HuH-7.5 (cell line): ENCODE data around the gene VAV2.

Experiments used
- DNase-seq: peaks from one replicate; pipeline ENCODE4 v3.0.0; 2011; ENCODE audit warnings: low spot score

VAV2 gene

DNA sequence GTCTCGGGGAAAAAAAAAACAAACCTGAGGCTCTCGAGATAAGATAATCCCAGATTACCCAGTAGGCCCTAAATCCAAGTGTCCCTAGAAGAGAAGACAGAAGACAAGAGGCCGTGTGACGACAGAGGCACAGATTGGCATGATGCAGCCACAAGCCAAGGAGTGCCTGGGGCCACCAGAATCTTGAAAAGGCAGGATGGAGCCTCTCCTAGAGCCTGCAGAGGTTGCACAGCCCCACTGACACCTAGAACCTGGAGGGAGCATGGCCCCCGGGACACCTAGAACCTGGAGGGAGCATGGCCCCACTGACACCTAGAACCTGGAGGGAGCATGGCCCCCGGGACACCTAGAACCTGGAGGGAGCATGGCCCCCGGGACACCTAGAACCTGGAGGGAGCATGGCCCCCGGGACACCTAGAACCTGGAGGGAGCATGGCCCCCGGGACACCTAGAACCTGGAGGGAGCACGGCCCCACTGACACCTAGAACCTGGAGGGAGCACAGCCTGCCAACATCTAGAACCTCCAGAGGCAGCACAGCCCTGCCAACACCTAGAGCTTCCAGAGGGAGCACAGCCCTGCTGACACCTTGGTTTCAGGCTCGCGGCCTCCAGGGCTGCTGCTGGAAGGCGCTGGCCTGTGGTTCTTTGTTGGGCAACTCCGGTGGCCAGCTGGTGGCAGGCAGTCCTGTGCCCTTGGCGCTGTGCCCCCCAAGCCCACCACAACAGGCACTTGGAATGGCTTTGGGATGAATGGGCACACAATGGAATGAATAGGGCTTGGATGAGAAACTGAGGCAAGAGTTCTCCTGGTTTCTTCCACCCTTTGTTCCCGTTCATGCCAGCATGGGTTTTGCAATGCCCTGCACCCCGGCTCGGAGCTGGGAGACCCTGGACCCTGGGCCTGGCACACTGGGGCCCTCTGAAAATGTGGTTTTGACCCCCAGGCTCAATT lies 39.2 kb downstream of the VAV2 start:
- no peak for DNase-seq

DNA sequence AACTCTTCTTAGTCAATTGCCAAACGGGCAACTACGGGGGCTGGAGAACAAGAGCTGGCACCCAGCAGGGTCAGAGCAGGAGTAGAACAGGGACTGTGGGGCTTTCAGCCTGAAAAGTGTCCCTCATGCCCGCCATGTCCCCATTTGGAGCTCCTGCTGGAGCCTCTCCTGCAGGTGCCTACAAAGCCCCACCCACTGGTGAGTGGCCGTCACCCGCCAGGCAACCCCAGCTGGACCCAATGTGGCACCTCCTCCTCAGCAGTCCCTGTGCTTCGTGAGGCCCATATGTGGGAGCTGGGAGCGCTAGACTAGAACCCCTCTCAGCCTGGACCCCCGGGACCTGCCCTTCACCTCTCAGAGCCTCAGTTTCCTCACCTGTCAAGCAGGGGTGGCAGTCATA lies 40.9 kb downstream of the VAV2 start:
- no peak for DNase-seq

DNA sequence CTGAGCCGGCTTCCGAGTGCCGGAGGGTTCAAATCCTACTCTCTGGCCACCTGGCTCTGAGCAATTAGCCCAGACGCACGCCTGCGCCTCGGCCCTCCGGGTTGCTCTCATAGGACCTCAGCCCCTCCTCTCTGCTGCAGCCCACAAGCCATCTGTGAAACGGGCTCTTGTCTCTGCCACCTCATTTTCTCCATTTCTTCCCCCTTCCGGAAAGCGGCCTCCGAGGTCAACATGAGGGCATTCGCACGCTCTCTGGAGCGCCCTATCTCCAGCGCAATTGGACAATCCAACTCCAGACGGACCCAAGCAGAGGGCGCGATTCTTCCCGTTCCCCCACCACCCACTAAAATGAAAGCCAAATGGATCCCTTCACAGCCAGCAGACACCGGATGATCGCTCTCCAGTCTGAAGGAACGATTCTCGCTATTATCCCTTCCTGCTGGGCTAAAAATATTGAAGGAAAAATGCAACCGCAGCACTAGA lies 41.5 kb downstream of the VAV2 start:
- no peak for DNase-seq

DNA sequence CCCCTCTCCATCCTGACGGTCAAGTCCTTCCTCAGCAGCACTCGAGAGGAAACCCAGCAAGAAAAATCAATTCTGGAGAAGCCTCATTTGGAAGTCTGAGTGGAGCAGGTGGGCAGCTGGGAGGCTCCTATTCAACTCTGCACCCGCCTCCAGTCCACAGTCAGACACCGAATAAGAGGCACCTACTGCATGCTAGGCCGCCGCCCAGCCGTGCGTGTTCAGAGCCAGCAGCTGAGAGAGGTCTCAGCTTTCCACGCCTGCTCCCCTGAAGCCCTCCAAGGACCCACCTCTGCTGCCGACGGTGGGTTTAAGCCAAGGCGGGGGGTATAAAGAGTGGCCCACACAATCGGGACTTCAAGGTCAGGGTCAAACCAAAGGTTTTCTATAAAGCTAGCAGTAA lies 41.9 kb downstream of the VAV2 start:
- DNase-seq, result no peak

DNA sequence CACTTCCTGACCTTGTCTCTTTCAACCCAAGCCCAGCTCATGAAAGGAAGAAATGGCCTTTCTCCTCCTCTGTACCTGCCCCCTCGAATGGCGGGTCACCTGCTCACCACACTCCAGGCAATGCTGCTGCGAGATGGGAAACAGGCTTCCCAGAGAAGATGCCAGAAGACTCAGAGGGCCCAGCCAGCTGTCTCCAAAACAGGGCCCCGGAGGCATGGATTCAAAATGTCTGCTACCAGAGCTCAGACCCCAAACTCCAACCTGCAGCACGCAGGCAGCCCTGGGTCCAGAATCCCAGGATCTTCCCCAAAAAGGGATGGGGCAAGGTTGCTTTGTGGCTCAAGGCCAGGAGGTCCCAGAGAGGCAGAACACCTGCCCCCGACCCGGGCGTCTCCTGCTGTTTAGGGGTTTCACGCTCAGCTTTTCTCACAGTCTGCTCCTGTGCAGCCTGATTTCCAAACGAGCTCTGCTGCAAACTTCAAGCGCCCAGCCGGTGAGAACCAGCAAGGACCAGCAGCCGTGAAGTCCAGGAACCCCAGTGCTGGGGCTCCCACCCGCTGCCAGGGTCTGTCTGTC lies 42.5 kb downstream of the VAV2 start:
- DNase-seq, result no peak

DNA sequence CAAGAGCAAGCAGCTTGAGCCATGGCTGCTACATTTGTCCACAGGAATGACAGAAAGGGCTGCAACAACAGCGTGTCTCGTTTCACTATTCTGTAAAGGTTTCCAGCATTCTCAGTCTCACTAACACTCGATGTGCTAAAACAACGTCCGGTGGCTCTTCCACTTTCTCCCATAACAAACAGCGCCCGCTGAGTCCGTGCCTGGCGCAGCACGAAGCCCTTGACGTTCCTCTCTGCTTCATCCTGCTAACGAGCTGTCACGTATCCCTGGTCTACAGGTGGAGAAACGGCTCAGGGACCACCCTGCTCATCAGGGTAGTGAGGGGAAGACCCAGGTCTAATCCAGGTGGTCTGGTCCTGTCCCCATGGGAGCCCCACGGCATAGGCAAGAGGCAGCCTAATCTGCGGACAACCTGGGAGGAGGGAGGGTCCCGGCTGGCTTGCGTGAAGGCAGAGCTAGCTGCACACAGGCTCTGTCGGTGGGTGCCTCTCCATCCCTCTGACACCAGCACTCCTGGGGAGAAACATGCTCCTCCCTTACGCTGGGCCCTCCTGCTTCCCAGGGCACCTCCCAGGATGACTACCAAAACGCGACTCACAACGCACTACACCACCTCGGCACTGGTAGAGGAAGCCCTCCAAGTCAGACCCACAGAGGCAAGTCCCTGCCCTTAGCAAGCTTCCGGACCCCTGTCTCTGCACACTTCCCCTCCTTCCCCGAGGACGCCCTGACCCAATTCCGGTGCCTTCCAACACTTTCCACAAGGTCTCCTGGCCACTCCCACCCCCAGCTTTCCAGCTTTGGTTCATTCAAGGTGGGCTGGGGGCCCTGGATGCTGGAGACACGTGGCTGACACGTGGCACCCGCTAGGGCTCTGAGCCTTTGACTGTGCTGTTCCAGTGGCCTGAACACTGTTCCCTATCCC lies 43.3 kb downstream of the VAV2 start:
- no peak for DNase-seq

DNA sequence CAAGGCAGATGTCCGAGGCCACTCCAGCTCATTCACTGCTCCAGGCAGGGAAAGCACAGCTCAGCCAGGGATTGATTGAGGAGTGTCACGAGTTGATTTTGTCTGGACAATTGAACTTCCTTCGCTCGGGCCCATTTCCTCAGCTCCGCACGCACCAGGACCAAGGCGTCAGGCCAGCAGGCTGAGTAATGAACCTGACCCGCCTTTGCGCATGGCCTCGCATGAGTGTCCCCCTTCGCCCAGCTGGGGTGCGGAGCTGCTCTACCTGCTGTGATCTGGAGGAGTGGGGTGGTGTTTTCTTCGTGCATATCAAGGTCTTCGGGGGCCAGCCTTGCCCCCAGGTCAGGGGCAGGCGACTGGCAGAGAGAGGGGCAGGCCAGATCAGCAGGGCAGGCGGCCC lies 44.0 kb downstream of the VAV2 start:
- DNase-seq, result no peak

DNA sequence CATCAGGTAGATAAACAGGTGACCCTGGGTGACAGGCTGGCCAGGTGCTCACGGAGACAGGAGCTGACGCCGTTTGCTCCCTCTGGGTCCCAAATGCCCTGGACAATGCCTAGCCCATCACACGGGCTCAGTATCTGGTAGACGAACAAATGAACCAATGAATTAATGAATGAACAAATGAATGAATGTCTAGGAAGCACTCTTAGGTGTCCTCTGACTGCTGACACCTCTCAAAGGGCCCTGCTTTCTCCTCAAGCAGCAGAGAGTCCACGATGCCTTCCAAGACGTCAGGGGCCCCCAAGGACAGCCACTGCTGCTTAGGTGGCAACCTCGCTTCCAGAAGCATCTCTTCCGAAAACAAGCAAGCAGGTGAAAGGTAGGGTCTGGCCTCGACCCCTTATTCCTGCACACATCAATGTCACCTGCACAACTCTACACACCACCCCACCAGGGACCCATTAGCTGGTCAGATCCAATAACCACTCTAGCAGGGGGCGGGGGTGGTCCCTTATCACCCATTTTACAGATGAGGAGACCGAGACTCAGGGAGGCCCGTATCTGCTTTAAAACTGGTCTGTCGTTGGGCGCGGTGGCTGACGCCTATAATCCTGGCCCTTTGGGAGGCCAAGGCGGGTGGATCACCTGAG lies 45.2 kb downstream of the VAV2 start:
- no peak for DNase-seq

DNA sequence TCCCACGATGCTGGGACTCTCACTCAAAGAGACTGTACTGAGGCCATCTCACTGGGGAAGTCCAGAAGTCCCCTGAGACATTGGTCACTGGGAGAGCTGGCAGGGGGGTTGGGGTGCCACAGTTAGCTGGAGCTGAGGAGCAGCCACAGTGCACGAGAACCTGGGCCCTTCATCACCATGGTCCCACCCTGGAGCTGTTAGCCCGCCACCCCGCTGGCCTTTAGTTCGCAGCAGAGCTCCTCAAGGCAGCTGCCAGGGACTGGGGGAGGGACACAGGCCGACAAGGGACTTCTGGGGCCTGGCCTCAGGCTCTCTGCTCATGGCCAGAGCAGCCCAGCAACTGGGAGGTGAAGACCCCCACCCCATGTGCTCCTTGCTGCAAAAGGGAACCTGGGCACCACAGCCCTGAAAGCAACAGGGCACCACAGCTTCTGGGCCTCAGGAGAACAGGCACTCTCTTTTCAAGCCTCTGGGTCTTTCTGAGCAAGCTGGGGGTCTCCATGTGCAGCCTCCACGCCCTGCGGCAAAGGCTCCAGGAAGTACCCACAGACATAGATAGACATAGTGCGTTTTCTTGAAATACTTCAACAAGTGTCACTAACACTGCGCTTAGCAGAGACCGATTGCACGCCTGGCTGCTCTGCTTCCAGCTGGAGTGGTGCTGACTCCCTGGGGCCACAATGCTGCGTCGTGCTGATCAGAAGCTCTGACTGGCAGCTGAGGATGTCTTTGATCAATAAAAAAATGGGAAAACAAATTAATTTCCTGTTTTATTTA lies 46.0 kb downstream of the VAV2 start:
- no peak for DNase-seq

DNA sequence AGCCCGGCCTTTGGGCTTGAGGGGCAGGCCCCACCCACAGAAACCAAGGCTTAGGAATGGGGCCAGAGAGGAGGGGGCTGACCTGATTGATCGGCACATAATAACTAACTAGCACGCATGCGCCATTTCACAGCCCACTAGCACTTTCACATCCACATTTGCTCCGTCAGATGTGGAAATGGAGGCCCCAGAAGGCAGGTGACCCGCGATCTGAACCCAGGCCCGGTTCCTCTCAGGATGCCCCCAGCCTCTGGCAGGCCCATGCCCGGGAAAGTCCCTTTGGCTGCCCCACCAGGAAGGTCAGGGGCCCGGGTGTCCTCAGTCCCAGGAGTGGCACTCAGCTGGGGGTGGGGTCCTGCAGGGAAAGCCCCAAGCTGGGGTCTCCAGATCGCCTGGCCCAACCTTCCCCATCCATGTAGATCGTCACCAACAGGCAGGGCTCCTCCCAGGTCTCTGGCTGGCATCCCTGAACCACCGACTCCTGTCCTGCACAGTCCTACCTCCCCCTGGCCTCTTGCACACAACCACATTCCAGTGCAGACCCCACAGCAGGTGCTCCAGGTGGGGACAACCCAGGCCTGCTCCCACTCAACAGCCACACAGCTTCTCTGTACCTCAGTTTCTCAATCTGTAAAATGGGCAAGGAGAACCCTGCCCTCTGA lies 46.7 kb downstream of the VAV2 start:
- DNase-seq, result no peak

DNA sequence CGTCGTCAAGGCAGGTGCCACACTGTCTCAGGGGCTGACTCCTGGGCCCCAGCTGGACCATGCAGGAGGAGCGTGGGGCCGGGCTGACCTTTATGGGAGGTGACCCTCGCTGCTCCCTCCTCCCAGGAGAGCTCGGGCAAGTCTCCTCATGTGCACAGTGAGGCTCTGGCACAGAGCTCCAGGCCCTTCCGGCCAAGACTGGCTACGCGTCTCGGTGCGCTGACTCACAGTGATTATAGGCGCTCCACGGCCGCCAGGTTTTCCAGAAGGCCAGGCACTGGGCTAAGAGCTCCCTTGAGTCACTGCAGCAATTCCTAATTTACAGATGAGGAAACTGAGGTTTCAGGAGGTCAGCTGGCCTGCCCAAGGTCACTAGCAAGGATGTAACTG lies 47.4 kb downstream of the VAV2 start:
- no peak for DNase-seq

DNA sequence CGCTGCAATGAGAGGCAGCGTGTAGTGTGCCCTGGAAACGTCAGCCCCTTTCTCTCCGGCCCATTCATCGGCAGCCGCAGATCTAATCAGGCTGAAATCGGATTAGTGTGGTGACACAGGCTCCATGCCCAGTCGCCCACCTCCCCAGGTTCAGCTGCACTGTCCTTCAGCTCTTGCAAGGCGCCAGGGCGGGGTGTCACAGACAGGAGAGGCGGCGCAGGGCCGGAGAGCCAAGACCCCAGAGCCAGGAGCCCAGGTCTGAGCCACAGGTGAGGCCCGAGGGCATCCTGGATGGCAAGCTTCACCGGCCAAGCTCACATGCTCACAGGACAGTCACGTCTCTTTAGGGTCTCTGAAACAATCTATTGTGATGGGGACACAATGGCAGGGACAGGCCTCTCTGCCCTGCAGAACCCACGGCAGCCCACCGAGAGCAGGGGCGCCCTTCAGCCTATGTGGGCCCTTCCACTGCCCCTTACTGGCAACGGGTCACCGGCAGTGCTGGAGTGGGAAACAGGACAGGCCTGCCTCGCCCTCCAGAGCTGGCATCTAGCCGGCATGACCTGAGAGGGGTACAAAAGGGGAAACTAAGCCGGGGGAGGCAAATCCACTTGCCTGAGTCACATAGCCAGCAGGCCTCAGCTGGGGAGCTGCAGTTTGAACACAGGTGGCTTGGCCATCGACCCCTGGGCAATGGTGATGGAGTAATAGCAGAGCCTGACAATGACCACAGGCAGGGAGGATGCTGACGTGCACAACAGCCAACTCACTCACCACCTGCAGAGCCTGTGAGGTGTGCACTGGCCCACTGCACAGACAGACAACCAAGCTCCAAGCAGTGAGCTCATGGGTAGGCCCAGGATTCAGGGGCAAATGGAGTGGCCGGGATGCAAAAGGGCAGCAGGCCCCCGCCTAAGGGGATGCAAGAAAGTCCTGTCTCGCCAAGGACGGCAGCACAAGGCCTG lies 48.1 kb downstream of the VAV2 start:
- DNase-seq, result no peak

DNA sequence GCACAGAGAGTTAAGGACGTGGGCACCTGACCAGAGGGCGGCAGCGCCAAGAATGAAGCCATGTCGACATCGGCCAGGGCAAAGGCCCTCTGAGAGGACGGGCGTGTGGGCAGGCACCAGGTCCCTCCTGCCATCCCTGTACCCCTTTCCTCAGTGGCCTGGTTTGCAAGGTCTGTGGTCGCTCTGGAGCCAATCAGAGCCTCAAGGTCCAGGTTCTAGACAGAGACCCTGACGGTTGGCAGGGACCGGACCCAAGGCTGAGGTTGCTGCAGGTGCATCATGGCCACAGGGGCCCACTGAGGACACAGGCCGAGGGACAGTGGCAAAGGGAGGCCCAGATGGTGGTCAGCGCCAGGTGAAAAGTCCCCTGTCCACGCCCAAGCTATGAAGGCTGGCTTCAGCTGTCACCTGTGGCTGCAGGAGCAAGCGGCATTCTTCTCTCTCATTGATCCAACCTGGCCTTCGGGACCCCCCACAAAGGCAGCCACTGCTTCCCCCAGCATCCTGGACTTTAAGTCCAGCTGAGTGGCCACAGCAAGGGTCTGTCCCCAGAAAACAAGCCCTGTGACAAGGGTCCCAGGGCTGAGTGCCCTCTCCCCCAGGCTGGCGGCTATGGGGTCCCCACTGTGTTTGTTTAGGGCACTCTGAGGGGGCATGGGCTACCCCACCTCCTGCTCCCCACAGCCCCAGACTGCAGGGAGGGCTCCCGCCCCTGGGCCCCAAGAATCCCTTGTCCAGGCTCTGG lies 48.9 kb downstream of the VAV2 start:
- no peak for DNase-seq

DNA sequence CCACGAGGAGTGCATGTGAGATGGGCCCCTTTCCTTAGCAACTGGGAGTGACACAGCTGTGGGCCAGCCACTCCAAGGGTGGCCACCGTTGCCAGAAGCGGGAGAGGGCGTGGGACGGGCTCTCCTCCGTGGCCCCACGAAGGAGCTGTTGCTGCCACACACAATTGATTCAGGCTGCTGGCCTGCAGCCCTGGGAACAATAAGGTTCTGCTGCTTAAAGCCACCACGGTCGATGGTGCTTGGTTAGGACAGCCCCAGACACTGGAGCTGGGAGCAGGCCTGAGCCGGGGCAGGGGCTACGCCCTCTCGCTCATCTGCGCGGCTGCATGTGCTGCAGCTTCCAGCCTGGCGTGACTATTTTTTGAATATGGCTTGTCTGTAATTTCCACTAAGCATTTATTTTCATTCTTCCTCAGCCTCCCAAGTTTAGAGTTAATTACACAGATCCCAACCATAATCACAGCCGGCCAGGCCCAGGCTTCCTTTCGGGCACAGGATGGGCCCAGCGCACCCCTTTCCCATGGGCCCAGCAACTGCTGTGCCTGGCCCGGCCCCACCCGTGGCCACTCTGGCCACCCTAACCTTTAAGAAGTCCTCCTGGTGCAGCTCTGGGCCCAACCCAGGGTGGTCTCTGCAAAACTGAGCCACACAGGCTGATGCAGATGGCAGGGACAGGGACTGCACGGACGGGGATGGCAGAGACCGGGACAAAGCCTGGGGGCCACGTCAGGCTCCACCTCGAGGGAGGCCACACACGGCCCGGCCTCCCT lies 49.7 kb downstream of the VAV2 start:
- DNase-seq, result no peak

DNA sequence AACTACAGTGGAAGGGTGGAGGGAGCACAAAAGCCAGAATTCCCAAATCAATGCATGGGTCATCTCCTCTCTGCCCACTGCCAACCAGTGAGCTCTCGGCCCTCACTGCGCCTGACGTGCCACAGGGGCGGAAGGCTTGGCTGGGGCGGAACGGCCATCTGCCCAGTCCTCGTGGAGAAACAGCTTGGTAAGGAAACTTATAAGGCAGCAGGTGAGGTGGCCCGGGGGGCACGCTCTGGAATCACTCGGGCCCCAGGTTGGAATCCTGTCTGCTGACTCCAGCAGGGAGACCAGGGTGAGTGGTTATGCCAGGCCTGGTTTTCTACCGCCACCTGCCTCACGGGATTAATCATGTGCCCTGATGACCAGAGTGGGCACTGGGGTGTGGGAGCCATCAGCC lies 52.3 kb downstream of the VAV2 start:
- DNase-seq, result no peak

DNA sequence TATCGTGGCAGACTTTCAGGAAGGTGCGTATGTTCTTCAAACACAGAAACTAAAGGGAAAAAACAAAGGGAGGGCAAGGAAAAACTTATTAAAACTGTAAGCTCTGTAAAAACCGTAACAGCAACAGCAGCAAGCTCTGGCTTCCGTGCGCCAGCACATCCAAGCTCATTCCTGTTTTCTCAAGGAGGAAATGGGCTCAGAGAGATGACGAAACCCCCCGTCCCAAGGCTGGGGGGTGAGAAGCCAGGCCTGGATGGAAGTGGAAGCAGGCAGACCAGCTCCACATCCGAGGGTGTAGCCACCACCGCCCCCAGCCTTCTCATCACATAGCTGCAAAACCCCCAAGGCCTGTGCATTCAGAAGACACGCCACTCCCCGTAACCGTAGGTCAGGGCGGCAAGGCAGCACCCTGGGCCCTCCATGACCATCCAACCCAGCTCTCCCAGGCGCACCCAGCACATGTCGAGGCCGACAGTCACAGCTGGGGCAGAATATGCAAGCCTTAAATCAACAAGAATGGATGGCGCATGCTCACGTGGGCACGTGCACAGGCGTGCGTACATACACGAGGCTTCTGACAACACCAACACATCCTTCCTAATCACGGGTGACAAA lies 52.8 kb downstream of the VAV2 start:
- no peak for DNase-seq

DNA sequence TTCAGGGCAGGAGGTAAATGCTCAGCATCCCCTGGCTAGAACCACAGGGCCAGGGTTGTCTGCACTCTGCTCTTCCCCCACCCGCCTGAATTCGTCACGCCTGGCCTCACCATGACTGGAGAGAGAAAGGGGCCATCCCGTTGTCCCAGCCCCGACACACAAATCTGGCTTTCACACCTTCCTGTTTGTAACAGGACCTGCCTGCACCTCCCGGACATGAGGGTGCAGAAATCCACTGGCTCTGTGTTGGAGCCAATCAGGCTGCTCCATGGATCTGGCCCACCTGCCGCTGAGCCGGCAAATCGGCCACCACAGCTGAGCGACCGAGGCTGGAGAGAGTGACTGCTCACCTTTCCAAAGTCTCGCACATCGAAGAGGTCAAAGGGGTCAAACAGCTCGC lies 53.4 kb downstream of the VAV2 start:
- no peak for DNase-seq

DNA sequence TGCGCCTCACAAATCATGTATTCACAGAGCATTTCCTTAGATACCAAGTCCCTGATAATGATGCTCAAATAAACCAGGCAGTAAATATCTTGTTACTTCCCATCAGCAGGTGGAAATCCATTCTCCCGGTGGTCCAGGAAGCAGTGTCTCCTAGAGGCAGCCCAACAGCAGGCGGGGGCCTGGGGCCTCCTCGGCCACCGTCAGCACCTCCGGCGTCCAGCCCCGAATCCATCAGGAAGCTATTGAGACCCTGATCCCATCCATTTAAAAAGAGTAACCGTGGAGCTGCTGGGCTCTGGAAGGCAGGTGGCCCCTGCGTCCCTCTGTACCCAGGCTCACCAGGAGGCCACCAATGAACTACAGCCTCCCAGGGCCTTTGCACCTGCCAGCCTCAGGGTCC lies 54.0 kb downstream of the VAV2 start:
- DNase-seq, result no peak
